ENCODE results near the gene GRIK1.

DNA sequence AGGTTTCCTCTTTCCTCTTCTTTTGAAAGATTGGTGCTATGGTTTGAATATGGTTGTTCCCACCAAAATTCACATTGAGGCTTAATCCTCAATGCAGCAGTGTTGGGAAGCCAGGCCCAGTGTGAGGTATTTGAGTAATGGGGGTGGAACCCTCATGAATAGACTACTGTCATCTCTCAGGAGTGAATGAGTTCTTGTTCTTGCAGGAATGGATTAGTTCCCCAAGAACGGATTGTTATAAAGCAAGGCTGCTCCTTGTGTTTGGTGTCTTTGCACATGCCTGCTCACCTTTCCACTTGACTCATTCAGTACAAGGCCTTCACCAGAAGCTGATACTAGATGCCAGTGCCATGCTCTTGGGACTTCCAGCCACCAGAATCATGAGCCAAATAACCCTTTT lies 417.9 kb downstream of the GRIK1 start:
- TF ChIP-seq, protein P1, sequence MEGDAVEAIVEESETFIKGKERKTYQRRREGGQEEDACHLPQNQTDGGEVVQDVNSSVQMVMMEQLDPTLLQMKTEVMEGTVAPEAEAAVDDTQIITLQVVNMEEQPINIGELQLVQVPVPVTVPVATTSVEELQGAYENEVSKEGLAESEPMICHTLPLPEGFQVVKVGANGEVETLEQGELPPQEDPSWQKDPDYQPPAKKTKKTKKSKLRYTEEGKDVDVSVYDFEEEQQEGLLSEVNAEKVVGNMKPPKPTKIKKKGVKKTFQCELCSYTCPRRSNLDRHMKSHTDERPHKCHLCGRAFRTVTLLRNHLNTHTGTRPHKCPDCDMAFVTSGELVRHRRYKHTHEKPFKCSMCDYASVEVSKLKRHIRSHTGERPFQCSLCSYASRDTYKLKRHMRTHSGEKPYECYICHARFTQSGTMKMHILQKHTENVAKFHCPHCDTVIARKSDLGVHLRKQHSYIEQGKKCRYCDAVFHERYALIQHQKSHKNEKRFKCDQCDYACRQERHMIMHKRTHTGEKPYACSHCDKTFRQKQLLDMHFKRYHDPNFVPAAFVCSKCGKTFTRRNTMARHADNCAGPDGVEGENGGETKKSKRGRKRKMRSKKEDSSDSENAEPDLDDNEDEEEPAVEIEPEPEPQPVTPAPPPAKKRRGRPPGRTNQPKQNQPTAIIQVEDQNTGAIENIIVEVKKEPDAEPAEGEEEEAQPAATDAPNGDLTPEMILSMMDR (optimal IDR thresholded peaks at IDR 0.05 in 1 of 3, IDR thresholded peaks at IDR 0.05 in 1 of 3, conservative IDR thresholded peaks at IDR 0.05 in 1 of 3; ENCODE audit: extremely low read depth in 1 of 3, insufficient read depth in 2 of 3, low read length in 3 of 3): no peak
- TF ChIP-seq EZH2 (IDR thresholded peaks at IDR 0.05; ENCODE audit: low read length): no peak

All from keratinocyte (primary cell).